Measurements from ENCODE around the gene LIPG.
"Not testable (repeated sequence)": the region's sequence is repeated elsewhere in the genome, so short reads cannot be mapped to it uniquely, and the experiment has no call there.

The LIPG gene

DNA sequence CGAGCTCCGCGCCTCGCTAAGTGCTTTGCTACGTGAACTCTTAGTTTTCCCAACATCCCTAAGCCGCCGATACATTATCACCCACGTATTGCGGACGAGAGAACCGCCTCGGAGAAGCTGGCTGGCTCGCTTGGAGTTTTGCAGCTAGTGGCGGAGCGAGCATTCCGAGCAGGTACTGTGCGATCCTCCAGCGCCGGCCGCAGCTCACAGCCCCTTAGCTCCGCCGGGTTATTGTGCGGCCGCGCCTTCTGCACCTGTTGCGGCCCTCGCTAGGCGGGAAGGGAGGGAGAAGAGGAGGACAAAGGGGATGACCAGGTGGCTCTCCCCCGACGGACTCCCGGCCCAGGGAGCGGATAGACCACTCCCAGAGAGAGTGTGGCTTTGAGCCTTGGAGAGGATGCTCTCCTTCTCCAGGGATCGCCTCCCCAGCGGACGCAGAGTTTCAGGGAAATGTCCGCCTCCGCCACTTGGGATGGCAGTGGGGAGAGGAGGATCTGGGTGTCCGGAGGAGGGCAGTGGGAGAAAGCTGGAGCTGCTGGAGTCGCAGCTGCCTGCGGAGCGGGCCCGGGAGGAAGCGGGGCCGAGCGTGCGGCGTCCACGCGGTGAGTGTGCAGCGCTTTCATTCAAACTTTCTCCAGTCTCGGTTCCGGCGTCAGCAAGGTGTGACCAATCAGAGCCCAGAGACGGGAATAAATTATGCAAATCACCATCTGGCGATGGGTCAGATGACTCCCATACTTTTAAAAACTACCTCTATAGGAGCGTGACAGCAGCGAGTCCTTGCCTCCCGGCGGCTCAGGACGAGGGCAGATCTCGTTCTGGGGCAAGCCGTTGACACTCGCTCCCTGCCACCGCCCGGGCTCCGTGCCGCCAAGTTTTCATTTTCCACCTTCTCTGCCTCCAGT, at the start of gene LIPG:
TSS of gene LIPG (plus strand) at position 769 of the 905 bp plus-strand sequence. CDS start 252 bp downstream, outside the sequence.
- H3K9me3 ChIP-seq (ENCODE audit: control insufficient read depth, low read depth, low read length): no peaks in the 10 kb centered on the region
- H3K4me1 ChIP-seq (ENCODE audit: control insufficient read depth, low read depth, low read length): peaks cover 23% of the 10 kb centered on the region
- no peak within 1 kb of the TSS for H3K27ac ChIP-seq (ENCODE audit: low read length)
- peaks cover 12% of the 10 kb centered on the region for H3K36me3 ChIP-seq (ENCODE audit: control insufficient read depth, low read depth, low read length)
- peak within 1 kb of the TSS; percentile 73 for H3K9ac ChIP-seq (ENCODE audit: low read length)
- peak within 1 kb of the TSS; percentile 75 for H3K4me3 ChIP-seq (ENCODE audit: low read length)
- H3K27me3 ChIP-seq (ENCODE audit: control insufficient read depth, insufficient read depth, low read length): peaks cover 24% of the 10 kb centered on the region

DNA sequence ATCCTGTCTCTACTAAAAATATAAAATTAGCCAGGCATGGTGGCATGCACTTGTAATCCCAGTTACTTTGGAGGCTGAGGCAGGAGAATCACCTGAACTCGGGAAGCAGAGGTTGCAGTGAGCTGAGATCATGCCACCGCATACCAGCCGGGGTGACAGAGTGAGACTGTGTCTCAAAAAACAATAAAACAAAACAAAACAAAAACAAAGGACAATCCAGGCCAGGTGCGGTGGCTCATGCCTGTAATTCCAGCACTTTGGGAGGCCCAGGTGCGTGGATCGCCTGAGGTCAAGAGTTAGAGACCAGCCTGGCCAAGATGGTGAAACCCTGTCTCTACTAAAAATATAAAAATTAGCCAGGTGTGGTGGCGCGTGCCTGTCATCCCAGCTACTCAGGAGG, 49.0 kb upstream of the LIPG start:
- not testable (repeated sequence) for H3K9ac ChIP-seq (ENCODE audit: low read length); H3K4me3 ChIP-seq (ENCODE audit: low read length); H3K36me3 ChIP-seq (ENCODE audit: control insufficient read depth, low read depth, low read length); H3K27ac ChIP-seq (ENCODE audit: low read length); H3K9me3 ChIP-seq (ENCODE audit: control insufficient read depth, low read depth, low read length); H3K27me3 ChIP-seq (ENCODE audit: control insufficient read depth, insufficient read depth, low read length); H3K4me1 ChIP-seq (ENCODE audit: control insufficient read depth, low read depth, low read length)

DNA sequence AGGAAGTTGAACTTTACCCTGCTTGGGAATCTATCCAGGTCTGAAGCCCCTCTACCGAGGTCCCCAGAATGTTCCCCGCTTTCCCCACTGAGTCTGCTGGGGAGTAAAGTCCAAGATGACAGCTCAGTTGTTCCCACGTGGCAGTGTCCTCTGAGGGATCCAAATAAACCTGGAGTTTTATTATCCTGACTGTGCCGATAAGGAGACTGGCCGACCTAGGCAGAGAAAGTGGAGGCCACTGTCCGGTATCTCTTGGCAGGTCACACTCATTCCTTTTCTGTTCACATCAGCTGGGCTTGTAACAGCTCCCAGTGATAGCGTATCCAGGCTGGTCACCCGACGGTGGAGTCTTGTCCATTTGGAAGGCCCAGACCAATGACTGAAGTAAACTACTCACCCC, 47.3 kb upstream of the LIPG start:
- Histone ChIP-seq H3K4me3 (ENCODE audit: low read length) (no peak overlapping the region), H3K27me3 (ENCODE audit: control insufficient read depth, insufficient read depth, low read length) (no peaks in the 10 kb centered on the region), H3K36me3 (ENCODE audit: control insufficient read depth, low read depth, low read length) (no peaks in the 10 kb centered on the region), H3K9me3 (ENCODE audit: control insufficient read depth, low read depth, low read length) (no peaks in the 10 kb centered on the region), H3K4me1 (ENCODE audit: control insufficient read depth, low read depth, low read length) (peaks cover 12% of the 10 kb centered on the region), H3K9ac (ENCODE audit: low read length) (no peak overlapping the region), H3K27ac (ENCODE audit: low read length) (no peak overlapping the region)

DNA sequence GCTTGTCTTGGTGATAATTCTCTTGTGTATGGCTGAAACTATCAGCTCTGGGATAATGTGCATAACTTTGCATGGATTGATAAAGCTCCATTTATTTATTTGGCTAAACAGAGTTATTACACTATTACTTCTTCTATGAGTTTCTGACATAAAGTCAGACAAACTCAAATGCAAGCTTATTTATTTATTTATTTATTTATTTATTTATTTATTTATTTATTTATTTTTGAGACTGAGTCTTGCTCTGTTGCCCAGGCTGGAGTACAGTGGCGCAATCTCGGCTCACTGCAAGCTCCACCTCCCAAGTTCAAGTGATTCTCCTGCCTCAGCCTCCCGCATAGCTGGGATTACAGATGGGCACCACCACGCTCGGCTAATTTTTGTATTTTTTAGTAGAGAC, 46.9 kb upstream of the LIPG start:
- not testable (repeated sequence) for H3K9me3 ChIP-seq (ENCODE audit: control insufficient read depth, low read depth, low read length); H3K36me3 ChIP-seq (ENCODE audit: control insufficient read depth, low read depth, low read length); H3K27ac ChIP-seq (ENCODE audit: low read length); H3K9ac ChIP-seq (ENCODE audit: low read length); H3K27me3 ChIP-seq (ENCODE audit: control insufficient read depth, insufficient read depth, low read length); H3K4me3 ChIP-seq (ENCODE audit: low read length)
- peaks cover 16% of the 10 kb centered on the region for H3K4me1 ChIP-seq (ENCODE audit: control insufficient read depth, low read depth, low read length)

DNA sequence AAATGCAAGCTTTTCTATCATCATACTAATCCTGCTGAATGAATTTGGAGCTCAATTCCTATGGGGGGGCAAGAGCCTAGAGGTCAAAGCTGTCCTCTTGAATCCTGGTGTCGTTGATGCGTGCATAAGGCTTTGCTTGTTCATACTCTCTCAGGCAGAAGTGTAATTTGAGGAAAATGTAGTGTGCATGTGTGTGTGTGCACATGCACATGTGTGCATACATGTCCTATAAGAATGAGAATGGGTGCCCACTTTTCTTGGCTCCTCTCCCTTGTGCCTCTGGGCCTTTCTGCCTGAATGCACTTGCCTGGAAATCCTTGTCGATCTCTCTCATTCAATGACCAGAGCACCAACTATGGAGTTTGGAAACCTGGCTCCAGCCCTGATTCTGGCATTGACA, 46.3 kb upstream of the LIPG start:
- H3K4me3 ChIP-seq (ENCODE audit: low read length): no peak overlapping the region
- peaks cover 18% of the 10 kb centered on the region for H3K4me1 ChIP-seq (ENCODE audit: control insufficient read depth, low read depth, low read length)
- no peaks in the 10 kb centered on the region for H3K9me3 ChIP-seq (ENCODE audit: control insufficient read depth, low read depth, low read length)
- H3K9ac ChIP-seq (ENCODE audit: low read length): no peak overlapping the region
- H3K36me3 ChIP-seq (ENCODE audit: control insufficient read depth, low read depth, low read length): no peaks in the 10 kb centered on the region
- H3K27me3 ChIP-seq (ENCODE audit: control insufficient read depth, insufficient read depth, low read length): no peaks in the 10 kb centered on the region
- H3K27ac ChIP-seq (ENCODE audit: low read length): no peak overlapping the region

DNA sequence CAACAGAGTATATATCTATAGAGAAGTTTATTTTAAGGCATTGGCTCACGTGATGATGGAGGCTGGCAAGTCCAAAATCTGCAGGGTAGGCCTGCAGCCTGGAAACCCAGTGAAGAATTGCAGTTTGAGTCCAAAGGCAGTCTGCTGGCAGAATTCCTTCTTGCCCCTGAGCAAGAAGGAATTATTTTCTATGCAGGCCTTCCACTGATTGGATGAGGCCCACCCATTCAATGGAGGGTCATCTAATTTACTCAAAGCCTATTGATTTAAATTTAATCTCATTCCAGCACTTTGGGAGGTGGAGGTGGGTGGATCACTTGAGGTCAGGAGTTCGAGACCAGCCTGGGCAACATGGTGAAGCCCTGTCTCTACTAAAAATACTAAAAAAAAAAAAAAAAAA, 44.4 kb upstream of the LIPG start:
- H3K27ac ChIP-seq (ENCODE audit: low read length): no peak overlapping the region
- H3K36me3 ChIP-seq (ENCODE audit: control insufficient read depth, low read depth, low read length): no peaks in the 10 kb centered on the region
- no peaks in the 10 kb centered on the region for H3K27me3 ChIP-seq (ENCODE audit: control insufficient read depth, insufficient read depth, low read length)
- peaks cover 25% of the 10 kb centered on the region for H3K4me1 ChIP-seq (ENCODE audit: control insufficient read depth, low read depth, low read length)
- H3K4me3 ChIP-seq (ENCODE audit: low read length): no peak overlapping the region
- no peaks in the 10 kb centered on the region for H3K9me3 ChIP-seq (ENCODE audit: control insufficient read depth, low read depth, low read length)
- no peak overlapping the region for H3K9ac ChIP-seq (ENCODE audit: low read length)

DNA sequence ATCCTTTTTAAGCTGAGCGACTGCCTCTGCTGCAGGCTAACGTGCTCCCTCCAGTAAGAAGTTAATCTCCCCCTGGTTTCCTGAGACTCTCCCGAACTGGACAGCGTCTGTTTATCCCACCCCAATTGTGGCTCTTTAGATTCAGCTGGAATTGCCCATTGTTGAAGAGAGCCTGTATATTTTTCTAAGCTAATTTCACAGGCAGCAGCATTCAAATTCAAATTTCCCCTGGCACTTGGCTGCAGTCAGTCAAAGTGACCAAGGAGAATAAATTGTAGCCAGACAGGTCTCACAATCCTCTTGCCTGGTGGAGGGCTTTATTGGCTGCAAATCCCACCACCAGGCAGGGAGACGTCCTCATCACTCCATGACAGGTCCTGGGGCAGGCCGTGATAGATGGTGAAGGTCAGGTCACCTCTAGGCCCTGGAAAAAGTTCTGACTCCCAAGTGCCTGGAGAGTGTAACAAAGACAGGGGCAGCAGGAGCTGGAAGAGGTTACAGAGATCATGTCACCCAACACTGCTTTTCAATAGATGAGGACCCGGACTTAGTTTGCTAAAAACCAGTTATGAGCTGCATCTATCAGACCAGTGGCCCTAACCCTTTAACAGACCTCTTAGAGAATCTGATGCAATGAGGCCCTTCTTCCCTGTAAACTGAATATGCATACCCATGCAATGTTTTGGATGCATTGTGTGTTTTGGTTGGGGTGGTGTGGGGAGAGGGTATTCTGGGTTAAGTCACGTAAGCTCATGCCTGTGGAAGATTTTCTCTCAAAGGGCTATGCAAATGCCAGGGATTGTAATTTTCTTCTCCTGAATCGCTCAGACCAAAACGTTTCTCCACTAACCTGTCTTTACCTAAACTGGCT, 42.5 kb upstream of the LIPG start:
- H3K27ac ChIP-seq (ENCODE audit: low read length): no peak overlapping the region
- no peaks in the 10 kb centered on the region for H3K36me3 ChIP-seq (ENCODE audit: control insufficient read depth, low read depth, low read length)
- H3K4me3 ChIP-seq (ENCODE audit: low read length): no peak overlapping the region
- peaks cover 25% of the 10 kb centered on the region for H3K4me1 ChIP-seq (ENCODE audit: control insufficient read depth, low read depth, low read length)
- H3K27me3 ChIP-seq (ENCODE audit: control insufficient read depth, insufficient read depth, low read length): no peaks in the 10 kb centered on the region
- no peaks in the 10 kb centered on the region for H3K9me3 ChIP-seq (ENCODE audit: control insufficient read depth, low read depth, low read length)
- H3K9ac ChIP-seq (ENCODE audit: low read length): no peak overlapping the region

DNA sequence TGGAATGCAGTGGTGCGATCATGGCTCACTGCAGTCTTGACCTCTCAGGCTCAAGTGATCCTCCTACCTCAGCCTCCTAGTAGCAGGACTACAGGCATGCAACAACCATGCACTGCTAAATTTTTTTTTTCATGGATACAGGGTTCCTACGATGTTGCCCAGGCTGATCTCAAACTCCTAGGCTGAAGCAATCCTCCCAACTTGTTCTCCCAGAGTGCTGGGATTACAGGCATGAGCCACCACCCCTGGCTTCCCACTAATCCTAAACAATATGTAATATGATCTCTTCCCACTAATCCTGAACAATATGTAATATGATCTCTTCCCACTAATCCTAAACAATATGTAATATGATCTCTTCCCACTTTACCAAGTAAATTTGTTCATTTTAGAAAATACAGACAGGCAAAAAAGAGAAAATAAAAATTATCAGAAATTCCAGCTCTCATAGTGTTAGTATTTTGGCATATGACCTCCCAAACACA, 41.2 kb upstream of the LIPG start:
- no peak overlapping the region for H3K27ac ChIP-seq (ENCODE audit: low read length)
- H3K27me3 ChIP-seq (ENCODE audit: control insufficient read depth, insufficient read depth, low read length): no peaks in the 10 kb centered on the region
- H3K36me3 ChIP-seq (ENCODE audit: control insufficient read depth, low read depth, low read length): no peaks in the 10 kb centered on the region
- H3K4me1 ChIP-seq (ENCODE audit: control insufficient read depth, low read depth, low read length): peaks cover 22% of the 10 kb centered on the region
- H3K9me3 ChIP-seq (ENCODE audit: control insufficient read depth, low read depth, low read length): no peaks in the 10 kb centered on the region
- no peak overlapping the region for H3K9ac ChIP-seq (ENCODE audit: low read length)
- no peak overlapping the region for H3K4me3 ChIP-seq (ENCODE audit: low read length)

DNA sequence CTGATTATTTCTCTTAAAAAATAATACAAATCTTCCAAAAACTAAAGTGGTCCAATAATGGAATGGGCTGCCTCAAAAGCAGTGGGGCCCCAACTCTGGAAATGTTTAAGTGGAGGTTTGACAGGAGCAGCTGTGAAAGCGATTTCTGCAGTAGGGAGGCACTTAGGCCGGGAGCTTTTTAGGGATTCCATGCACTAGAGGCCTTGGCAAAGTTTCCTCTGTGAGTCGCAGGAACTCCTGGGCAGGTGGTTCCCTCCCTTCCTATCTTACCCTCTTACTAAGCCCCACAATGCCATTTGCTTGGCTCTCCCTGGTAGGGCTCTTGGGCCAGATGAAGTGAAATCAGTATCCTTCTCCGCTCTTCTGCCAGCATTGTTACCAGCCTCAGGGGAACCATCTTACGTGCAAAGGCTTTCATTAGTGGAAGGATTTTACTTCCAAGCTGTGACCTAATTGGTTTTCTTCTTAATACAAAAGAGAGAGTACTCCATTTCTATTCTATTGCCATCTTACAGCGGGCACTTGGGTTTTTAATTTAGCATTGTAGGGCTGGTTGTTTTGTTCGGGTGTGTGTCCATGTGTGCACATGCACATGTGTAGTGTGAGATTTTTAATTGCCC, 40.5 kb upstream of the LIPG start:
- Histone ChIP-seq H3K27me3 (ENCODE audit: control insufficient read depth, insufficient read depth, low read length) (no peaks in the 10 kb centered on the region), H3K4me1 (ENCODE audit: control insufficient read depth, low read depth, low read length) (peaks cover 20% of the 10 kb centered on the region), H3K27ac (ENCODE audit: low read length) (no peak overlapping the region), H3K36me3 (ENCODE audit: control insufficient read depth, low read depth, low read length) (no peaks in the 10 kb centered on the region), H3K9me3 (ENCODE audit: control insufficient read depth, low read depth, low read length) (no peaks in the 10 kb centered on the region), H3K9ac (ENCODE audit: low read length) (no peak overlapping the region), H3K4me3 (ENCODE audit: low read length) (no peak overlapping the region)

DNA sequence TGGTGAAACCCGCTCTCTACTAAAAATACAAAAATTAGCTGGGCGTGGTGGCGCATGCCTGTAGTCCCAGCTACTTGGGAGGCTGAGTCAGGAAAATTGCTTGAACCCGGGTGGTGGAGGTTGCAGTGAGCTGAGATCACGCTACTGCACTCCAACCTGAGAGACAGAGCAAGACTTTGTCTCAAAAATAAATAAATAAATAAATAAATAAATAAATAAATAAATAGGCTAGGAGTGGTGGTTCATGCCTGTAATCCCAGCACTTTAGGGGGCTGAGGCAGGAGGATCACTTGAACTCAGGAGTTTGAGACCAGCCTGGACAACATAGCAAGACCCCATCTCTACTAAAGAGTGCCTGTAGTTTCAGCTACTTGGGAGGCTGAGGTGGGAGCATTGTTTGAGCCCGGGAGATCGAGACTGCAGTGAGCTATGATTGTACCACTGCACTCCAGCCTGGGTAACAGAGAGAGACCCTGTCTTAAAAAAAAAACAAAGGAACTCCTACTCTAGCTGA, 38.2 kb upstream of the LIPG start:
- not testable (repeated sequence) for H3K4me3 ChIP-seq (ENCODE audit: low read length); H3K9me3 ChIP-seq (ENCODE audit: control insufficient read depth, low read depth, low read length); H3K27ac ChIP-seq (ENCODE audit: low read length); H3K9ac ChIP-seq (ENCODE audit: low read length); H3K36me3 ChIP-seq (ENCODE audit: control insufficient read depth, low read depth, low read length); H3K27me3 ChIP-seq (ENCODE audit: control insufficient read depth, insufficient read depth, low read length)
- peaks cover 28% of the 10 kb centered on the region for H3K4me1 ChIP-seq (ENCODE audit: control insufficient read depth, low read depth, low read length)

DNA sequence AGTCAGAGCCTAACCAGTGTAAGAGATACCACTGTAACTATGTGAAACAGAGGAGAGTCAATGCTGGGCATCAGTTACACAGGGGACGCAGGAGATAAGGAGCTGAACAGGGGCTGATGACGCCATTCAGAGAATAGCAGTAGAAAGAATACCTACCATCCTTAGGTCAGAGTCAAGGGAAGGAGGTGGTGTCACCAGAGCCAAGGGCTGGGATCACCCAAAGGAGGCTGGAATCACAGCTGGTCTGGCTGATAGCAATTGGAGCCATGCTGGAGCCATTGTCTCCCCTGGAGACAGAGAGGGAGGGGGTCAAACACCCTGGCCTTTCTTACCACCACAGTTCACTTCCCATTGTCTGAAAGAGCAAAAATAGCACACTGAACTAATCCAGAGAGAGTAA, 37.5 kb upstream of the LIPG start:
- Histone ChIP-seq H3K27ac (ENCODE audit: low read length) (no peak overlapping the region), H3K27me3 (ENCODE audit: control insufficient read depth, insufficient read depth, low read length) (no peaks in the 10 kb centered on the region), H3K36me3 (ENCODE audit: control insufficient read depth, low read depth, low read length) (no peaks in the 10 kb centered on the region), H3K9ac (ENCODE audit: low read length) (no peak overlapping the region), H3K4me1 (ENCODE audit: control insufficient read depth, low read depth, low read length) (peaks cover 24% of the 10 kb centered on the region), H3K9me3 (ENCODE audit: control insufficient read depth, low read depth, low read length) (no peaks in the 10 kb centered on the region), H3K4me3 (ENCODE audit: low read length) (no peak overlapping the region)

Measured in iPS-18a (cell line).